ENCODE measurements around the gene KRTAP4-6.
"Not testable (repeated sequence)": the region's sequence is repeated elsewhere in the genome, so short reads cannot be mapped to it uniquely, and the experiment has no call there.

Gene KRTAP4-6

DNA sequence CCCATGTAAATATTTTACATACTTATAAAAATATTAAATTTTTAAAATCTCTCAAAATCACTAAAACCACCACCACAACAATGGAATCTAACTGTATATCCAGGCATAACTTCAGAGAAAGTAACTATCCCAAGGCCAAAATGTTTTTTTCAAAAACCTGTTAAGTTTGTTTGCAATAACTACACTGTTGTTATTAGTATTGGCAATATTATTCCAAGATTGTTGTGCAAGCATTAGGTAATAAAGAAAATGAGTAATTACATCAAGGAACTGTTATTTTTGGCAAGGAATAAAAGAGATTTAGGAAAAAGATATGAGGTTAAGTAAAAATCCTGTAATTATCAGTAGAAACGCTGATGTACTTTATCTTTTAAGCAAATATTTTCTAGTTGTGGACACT lies 13.0 kb downstream of the KRTAP4-6 start:
- H3K4me3 ChIP-seq (ENCODE audit: control insufficient read depth, low read depth, low read length) = no peak overlapping the region
- TF ChIP-seq, protein P1, sequence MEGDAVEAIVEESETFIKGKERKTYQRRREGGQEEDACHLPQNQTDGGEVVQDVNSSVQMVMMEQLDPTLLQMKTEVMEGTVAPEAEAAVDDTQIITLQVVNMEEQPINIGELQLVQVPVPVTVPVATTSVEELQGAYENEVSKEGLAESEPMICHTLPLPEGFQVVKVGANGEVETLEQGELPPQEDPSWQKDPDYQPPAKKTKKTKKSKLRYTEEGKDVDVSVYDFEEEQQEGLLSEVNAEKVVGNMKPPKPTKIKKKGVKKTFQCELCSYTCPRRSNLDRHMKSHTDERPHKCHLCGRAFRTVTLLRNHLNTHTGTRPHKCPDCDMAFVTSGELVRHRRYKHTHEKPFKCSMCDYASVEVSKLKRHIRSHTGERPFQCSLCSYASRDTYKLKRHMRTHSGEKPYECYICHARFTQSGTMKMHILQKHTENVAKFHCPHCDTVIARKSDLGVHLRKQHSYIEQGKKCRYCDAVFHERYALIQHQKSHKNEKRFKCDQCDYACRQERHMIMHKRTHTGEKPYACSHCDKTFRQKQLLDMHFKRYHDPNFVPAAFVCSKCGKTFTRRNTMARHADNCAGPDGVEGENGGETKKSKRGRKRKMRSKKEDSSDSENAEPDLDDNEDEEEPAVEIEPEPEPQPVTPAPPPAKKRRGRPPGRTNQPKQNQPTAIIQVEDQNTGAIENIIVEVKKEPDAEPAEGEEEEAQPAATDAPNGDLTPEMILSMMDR (IDR thresholded peaks at IDR 0.05; ENCODE audit: control insufficient read depth, insufficient read depth, low read depth, low read length, missing control alignments) = no peak
- DNase-seq (ENCODE audit: low read depth) = no peak

DNA sequence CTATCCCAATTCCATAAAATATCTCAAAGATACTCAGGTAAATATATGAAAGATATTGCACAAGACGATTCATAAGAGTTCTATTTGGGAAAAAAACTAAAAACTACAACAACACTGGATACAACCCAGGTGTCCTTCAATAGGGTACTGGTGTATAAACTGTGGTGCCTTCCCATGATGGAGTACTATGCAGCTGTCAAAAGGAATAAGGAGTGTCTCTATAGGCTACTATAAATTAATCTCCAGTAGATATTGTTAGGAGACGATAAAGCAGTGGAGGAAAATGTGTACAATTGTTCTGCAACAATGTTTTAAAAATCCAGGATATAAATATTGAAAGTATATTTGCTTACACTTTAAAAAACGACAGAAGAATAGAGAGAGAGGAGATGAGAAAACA lies 13.9 kb downstream of the KRTAP4-6 start:
- no peak for DNase-seq (ENCODE audit: low read depth)
- TF ChIP-seq, protein P1 (IDR thresholded peaks at IDR 0.05; ENCODE audit: control insufficient read depth, insufficient read depth, low read depth, low read length, missing control alignments) = no peak
- no peak overlapping the region for H3K4me3 ChIP-seq (ENCODE audit: control insufficient read depth, low read depth, low read length)

GRCh38 chr17:41125064-41125463 lies 15.3 kb downstream of the KRTAP4-6 start:
- no peak overlapping the region for H3K4me3 ChIP-seq (ENCODE audit: control insufficient read depth, low read depth, low read length)
- DNase-seq (ENCODE audit: low read depth) = no peak
- TF ChIP-seq, protein P1 (IDR thresholded peaks at IDR 0.05; ENCODE audit: control insufficient read depth, insufficient read depth, low read depth, low read length, missing control alignments) = no peak

- DNase-seq (ENCODE audit: low read depth); H3K4me3 ChIP-seq (ENCODE audit: control insufficient read depth, low read depth, low read length): not testable (repeated sequence)
Observed at GRCh38 chr17:41123991-41124371, 16.4 kb downstream of the KRTAP4-6 start, which contains the start of gene KRTAP4-12. KRTAP4-12 (minus strand) TSS chr17:41124182; CDS start chr17:41124122, 60 bp downstream.

DNA sequence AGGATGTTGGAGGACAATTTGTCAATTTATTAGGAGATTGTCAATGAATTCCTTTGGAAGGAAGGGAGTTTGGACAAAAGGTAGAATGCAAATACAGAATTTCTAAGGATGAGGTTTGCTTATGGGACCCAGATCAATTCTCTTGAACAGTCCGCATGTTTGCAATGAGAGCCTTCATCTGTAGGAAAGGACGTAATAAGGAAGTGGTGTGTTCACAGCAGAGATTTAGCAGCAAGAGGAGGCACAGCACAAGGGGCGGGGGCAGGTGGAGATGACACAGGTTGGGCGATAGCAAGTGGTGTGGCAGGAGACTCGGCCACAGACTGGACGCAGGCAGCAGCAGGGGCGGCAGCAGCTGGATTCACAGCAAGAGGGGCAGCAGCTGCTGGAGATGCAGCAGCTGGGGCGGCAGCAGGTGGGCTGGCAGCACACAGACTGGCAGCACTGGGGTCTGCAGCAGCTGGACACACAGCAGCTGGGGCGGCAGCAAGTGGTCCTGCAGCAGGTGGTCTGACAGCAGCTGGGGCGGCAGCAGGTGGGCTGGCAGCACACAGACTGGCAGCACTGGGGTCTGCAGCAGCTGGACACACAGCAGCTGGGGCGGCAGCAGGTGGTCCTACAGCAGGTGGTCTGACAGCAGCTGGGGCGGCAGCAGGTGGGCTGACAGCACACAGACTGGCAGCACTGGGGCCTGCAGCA lies 16.9 kb downstream of the KRTAP4-6 start:
- DNase-seq (ENCODE audit: low read depth); H3K4me3 ChIP-seq (ENCODE audit: control insufficient read depth, low read depth, low read length): not testable (repeated sequence)

DNA sequence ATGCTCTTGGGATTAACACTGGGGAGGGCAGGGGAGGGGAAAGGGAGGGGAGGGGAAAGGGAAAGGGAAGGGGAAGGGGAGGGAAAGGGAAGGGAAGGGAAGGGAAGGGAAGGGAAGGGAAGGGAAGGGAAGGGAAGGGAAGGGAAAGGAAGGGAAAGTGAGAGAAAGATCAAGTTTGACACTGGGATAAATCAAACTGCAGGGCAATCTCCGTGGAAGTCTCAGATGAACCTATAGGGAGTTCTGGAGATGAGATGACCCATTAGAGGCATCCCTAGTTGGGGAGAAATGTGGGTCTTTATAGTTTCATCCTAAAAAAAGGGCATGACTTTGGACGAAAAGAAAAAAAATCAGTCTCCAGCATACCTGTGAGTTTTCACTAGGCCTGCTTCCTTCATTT lies 18.6 kb downstream of the KRTAP4-6 start:
- TF ChIP-seq, protein P1 (IDR thresholded peaks at IDR 0.05; ENCODE audit: control insufficient read depth, insufficient read depth, low read depth, low read length, missing control alignments) = no peak
- no peak overlapping the region for H3K4me3 ChIP-seq (ENCODE audit: control insufficient read depth, low read depth, low read length)
- DNase-seq (ENCODE audit: low read depth) = no peak

DNA sequence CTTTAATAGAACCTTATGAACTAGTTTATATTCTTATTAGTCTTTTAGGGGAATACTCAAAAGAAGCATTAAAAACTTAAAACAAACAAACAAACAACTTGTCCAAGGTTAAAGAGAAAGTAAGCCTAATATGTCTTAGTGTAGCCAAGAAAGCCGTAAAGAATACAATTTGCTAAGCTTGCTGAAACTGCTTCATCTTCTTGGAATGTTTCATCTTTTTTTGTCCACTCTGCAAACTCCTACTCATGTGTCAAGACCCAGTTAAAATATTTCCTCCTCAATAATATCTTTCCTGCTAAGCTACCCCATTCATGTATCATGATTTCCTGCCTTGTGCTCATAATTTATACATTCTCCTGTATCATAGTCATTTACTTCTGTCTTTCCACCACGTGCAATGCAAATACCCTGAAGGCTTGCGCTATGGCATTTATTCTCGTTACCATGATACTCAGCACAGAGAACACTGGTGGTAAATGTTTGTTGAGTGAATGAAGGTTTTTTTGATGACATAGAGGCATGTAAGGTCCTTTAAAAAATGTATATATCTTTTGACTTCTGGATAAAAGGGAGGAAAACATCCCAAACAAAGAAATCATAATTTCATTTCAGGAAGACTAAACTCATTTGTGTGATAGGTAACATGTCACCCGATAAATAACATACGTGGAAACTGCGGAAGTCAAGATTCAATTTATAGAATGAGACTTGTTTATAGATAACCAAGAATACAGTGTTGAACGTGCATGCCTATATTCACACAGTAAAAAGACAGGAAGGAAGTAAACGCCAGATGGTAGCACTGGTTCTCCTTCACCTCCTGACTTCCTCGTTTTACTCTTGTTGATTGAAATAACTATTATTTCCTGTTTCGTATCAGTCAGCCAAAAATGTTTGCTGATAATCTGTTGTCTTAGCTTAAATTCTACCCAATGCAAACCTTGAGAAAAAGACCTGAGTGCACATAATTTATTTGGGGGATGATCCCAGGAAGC lies 20.4 kb downstream of the KRTAP4-6 start:
- not testable (repeated sequence) for DNase-seq (ENCODE audit: low read depth); H3K4me3 ChIP-seq (ENCODE audit: control insufficient read depth, low read depth, low read length)

GRCh38 chr17:41118721-41119120 lies 21.6 kb downstream of the KRTAP4-6 start:
- TF ChIP-seq, protein P1 (IDR thresholded peaks at IDR 0.05; ENCODE audit: control insufficient read depth, insufficient read depth, low read depth, low read length, missing control alignments) = no peak
- H3K4me3 ChIP-seq (ENCODE audit: control insufficient read depth, low read depth, low read length) = no peak overlapping the region
- no peak for DNase-seq (ENCODE audit: low read depth)

- not testable (repeated sequence) for DNase-seq (ENCODE audit: low read depth); H3K4me3 ChIP-seq (ENCODE audit: control insufficient read depth, low read depth, low read length)
Observed at GRCh38 chr17:41117846-41118386, 22.4 kb downstream of the KRTAP4-6 start, which contains the start of gene KRTAP4-11. KRTAP4-11 (minus strand) TSS chr17:41118373; CDS start chr17:41118315, 58 bp downstream.

Data from AG09309 (cell line).